Activated CD4-positive, alpha-beta T cell treated with anti-CD3 and anti-CD28 coated beads, Interleukin-2, amount 50 U/mL, for 16 hours (primary cell): Measurements from ENCODE around the gene ACOX3.
"Not testable (repeated sequence)": the region's sequence is repeated elsewhere in the genome, so short reads cannot be mapped to it uniquely, and the experiment has no call there.

Experiments
- DNase-seq: peaks from one replicate; pipeline ENCODE4 v3.0.0-alpha.2; 2020

The ACOX3 gene

DNA sequence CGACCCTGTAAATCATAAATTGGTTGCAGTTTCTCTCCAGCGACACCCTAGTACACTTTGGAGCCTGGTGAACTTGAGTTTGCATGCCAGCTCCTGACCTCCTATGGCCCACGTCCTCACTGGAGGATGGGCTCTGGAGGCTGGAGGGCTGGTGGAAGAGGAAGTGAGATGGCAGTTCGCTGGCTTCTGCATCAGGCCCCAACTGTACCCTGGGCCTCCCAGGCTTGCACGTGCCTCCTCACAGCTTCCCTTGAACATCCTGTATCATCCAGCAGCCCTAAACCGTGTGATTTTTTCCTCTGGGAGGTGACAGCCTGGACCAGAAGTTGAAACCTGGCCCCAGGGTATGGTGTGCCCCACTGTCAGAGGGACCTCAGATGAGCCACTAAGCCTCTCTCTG, 92.5 kb downstream of the ACOX3 start:
- DNase-seq, result no peak

DNA sequence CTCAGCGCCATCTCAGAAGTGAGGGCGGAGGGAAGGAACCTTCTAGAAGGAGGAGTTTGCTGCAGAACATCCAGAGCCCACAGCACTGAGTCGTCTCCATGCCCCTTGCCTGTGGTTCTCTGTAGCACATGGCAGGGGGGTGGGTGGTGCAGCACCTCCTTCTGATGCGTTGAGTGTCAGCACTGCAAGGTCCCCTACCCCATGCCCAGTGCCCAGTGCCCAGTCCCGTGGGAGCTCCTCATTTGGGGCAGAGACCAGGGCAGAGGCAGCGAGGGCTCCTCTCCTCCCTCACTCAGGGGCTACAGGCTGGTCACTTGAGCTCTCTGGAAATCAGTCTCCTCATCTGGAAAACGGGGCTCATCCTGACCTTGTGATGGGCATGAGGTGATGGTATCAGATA, 92.9 kb downstream of the ACOX3 start:
- no peak for DNase-seq

DNA sequence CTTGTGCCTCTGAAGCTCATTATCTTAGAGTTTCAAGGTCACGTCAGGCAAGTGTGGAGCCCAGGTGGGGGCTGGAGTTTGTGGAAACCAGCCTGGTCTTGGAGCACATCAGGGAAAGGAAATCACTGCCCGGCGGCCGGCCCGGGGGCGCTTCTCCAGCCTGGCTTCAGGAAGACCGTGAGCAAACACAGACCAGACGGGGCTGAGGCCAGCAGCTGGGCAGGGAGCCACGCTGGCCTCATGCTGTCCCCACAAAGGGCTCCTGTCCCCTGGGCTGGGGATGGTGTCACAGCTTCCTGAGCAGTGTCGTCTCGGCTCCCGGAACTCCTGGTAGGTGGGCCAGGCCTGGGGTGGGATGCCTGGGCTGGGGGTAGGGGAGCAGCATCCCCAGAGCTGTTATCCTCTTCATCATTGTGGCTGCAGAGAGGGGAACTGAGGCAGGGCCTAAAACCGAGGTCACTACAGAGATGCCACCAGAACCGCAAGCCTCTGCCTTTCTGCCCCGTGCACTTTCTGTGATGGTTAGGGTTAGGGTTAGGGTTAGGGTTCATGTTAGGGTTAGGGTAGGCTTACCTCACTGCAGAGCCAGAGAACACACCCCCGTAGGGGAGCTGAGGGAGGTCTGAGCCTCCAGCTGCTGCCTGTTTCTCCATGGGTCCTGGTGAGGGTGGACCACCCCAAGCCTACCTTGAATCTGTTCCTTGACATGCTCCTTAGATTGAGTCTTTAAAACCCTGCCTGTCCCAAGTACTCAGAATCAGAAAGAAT, 93.5 kb downstream of the ACOX3 start:
- DNase-seq, result no peak

DNA sequence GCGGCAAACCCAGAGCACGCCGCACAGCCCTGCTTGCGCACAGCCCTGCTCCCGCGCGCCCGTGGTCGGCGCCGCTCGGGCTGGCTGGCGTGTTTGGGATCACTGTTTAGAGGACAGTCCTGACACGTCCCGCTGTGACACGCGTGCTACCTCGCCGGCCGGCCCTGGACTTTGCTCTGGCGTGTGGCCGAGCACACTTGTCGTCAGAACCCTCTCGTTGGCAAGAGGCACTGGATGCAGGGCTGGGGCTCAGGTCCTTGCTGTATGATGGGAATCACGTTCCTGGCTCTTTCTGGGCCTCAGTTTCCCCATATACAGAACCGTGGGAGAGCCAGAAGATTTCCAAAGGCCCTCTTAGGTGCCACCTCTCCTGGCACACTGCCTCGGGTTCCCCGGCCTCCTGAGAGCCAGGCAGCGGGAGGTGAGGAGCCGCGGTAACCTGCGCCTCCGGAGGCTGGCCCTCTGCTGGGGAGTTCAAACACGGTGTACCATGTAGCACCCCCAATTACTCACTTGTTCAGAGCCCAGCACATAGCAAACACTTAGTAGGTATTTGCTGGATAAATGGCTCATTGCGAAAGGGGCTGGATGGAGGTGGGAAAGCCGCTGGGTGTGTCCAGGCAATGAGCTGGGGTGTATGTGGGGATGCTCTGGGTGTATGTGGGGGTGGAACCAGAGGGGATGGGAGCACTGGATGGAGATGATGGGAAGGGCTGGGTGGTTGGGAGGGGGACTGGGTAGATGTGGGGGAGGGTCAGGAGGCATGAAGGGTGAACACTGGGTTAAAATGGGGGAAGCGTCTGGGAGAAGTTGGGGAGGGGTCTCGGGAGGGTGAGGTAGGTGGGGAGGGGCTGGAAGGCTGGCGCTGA, 94.3 kb downstream of the ACOX3 start:
- no peak for DNase-seq

DNA sequence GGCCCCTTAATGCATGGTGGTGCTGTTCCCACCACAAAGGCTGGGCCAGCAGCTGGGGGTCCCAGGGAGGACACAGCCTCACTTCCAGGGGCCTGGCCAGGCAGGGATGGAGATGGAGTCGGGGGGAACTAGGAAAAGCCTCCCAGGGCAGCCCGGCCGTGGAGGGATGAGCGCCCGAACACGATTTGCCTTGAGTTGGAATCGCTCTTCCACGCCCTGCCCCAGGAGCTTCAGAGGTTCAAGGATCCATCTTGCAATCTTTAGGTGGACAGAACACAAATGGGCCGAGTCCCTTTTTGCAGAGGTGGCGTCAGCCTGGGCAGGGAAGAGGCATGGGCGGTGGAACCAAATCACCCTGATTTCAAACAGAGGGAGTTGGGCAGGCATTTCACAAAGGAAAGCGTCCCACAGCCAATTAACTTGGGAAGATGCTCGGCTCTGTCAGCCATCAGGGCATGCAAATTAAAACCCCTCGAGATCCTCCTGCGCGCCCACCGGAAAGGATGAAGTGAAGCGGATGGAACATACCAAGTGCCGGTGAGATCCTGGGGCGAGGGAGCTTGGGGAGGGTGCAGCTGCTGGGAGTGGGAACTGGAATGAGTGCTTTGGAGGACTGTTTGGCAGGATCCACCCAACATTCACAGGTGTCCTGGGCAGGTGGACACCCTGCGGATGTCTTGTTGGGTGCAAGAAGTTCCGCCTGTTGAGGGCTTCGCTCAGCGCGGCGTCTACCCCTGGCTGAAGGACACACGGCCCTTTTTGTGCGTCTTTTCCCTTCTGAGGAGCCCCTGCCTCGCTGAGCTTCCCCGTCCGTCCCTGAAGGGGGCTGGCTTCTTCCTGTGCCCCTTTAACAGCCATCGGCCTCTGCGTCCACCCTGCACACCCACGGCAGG, 95.2 kb downstream of the ACOX3 start:
- DNase-seq, result no peak

DNA sequence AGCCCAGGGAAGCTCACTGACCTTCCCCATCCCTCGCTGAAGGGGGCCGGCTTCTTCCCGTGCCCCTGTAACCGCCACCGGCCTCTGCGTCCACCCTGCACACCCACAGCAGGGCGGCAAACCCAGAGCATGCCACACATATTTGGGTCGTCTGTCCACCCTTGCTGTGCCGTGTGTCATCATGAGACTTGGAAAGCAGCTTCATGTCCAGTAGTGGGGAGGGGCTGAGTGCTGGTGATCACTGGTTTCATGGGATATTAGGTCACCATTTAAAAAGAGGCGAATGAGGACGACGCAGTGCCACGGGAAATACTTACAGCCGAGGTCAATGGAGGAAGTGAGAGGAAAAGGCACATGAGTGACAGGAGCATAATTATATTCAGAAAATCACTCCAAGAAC, 96.1 kb downstream of the ACOX3 start:
- no peak for DNase-seq

DNA sequence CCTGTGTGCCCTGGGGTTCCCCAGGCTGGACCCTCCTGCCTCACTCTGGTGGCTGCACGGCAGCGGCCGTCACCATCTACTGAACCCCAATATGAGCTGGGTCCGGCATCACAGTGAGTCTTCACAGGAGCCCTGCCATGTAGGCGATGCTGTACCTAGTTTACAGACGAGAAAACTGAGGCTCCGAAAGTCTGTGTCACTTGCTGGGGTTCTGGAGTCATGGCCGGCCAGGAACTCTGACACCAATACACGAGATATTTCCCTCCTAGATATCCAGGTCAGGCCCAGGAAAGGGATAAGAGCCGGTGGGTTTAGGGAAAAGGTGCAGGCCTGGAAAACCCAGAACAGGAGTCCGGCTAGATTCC, 96.6 kb downstream of the ACOX3 start:
- no peak for DNase-seq

DNA sequence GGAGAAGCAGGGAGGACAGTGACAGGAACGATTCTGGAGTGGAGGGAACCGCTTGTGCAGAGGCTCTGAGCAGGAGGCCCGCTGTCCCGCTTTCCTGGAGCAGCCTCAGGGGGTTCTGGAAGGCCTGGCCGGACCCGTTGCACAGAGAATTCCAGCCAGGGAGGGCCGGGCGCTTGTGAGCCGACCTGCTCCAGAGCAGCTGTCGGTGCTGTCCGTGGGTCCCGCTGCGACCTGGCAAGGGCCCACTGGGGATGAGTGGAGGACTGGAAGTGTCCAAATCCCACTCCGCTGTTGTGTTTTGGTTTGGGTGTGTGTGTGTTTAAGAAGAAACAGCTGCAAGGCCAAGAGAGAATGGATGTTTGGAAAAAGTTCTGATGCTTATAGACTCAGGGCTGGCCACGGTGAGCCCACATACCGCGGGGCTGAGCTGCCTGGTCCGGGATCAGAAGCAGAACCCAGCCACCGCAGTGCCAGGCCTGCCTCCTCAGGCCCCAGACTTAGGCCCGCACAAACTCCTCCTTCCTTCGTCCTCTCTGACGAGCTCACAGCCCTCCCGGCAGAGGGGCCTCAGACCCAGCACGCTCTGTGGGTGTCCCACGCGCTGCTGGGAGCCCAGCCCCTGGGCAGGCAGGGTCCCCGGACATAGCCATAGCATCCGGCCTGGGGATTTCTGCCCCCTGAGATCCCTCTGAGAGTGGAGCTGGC, 97.1 kb downstream of the ACOX3 start:
- DNase-seq, result no peak

DNA sequence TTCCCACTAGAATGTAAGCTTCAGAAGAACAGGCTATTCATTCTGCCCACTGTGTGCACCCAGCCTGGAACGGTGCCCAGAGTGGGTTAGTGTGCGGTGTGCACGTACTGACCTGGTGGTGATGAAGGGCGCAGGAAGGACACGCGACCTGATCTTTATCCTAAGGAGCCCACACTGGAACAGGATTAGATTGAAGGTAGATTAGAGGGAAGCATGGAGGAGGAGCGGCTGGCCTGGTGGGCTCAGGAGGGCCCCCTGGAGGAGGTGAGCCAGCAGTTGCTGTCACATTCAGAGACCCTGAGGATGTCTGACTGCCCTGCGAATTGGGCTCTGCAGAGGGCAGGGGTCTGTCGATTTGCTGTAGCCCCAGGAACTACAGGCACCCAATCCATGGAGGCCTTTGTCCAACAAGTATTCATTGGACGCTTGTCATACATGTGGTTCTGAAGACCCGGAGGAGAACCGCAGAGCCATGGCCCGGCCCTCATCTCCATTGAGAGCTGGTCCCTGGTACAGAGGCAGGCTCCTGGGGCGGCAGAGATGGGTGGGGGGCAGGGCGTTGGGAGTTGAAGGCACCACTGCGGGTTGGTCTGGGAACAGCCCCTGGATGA, 97.8 kb downstream of the ACOX3 start:
- no peak for DNase-seq

DNA sequence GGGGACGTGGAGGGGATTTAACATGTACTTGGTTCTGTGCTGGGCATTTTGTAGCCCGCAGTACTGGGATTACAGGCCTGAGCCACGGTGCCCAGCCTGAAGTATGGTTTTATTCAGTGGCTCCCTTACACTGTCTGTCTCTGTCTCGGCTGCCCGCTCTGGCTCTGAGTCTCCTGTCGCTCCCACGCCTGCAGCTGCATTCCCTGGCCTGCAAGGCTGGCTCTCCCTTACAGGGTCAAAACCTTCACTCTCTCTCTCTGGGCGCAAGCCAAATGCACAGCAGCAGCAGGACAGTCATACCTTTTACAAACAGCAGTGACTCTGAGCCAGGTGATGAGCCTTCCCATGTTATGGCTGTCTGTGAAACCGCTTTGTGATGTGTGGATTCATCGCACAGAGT, 98.8 kb downstream of the ACOX3 start:
- DNase-seq, result no peak

DNA sequence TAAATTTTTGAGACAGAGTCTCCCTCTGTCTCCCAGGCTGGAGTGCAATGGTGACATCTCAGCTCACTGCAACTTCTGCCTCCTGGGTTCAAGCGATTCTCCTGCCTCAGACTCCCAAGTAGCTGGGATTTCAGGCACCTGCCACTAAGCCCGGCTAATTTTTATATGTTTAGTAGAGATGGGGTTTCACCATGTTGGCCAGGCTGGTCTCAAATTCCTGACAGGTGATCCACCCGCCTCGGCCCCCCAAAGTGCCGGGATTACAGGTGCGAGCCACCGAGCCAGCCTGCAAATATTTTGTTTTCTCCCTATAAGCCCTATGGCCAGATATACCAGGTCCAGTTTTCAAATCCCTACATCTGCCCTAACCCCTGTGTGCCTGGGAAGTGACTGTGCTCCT, 99.2 kb downstream of the ACOX3 start:
- not testable (repeated sequence) for DNase-seq

DNA sequence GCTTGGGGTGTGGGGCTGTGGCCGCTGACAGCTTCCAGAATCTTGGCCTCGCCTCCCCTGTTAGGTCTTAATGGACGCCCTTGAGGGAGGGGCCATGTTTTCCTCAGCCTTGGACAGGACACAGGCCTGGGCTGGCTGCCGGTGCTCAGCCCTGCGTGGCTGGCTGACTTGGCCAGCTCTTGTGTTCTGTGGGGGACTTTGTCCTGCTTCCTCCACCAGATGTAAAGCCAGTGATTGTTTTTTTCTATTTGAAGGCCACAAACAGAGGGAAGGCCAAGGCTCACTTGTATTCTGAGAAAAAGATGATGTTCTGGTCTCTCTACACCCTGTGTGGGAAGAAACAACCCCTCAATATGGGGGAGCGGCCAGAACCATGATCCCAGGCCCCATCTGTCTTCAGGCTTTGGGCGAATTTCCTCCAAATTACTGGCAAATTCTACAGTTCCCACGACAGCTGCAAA, 99.7 kb downstream of the ACOX3 start:
- no peak for DNase-seq

DNA sequence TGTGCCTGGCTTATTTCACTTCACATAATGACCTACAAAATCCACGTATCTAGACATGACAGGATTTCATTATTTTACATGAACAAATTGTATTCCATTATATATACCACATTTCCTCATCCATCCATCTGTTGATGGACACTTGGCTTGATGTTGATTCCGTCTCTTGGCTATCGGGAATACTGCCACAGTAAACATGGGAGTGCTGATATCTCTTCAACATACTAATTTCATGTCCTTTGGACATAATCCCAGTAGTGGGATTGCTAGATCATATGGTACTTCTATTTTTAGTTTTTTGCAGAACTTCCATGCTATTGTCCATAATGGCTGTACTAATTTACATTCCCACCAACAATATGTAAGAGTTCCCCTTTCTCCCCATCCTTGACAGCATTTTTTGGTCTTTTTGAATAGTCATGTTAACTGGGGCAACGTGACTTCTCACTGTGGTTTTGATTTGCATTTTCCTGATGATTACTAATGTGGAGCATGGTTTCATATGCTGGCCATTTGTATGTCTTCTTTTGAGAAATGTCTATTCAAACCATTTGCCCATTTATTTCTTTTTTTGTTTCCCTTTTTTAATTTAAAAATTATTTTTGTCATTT, 102.1 kb downstream of the ACOX3 start:
- DNase-seq, result no peak

DNA sequence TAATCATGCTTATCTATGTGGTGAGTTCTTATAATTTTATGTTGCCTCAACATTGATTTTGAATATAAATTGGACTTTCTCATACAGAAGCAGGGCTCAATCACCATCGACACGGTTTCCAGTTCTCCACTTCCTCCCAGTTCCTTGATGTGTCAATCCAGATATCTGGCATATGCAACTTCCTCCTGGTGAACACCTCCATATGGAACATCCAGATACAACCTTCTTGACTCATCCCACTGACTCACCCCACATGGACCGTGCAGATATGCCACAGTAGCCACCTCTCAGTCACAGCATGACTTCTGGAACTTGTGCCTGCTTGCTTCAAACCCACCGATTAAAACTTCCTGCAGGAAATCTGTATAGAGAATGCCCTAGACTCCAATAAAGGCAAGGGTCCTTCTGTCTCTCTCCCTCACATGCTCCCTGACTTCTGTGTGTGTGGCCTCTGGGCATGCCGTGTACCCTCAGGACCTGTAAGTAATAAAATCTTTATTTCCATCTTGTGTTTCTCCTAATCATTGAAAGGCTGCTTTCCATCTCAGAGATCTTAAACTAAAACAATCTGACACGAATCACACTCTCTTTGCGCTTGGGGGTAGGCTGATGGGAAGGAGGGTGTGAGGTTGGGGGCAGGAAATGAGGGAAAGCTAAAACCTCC, 104.0 kb downstream of the ACOX3 start:
- no peak for DNase-seq

DNA sequence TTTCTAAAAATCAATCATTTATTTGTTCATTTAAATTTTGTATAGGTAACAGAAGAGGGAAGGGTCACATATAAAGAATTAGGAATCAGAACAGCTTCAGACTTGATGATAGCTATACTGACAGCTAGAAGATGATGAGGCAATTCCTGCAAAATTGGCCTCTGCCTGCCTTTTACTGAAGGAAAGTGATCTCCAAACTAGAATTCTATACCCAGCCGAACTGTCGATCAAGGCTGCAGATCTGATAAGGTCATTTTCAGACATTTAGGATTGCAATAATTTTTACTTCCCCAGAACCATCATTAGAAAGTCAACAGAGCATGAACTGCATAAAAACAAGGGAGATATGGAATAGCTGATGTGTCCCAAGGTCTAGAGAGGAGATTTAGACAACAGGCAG, 104.7 kb downstream of the ACOX3 start:
- no peak for DNase-seq

DNA sequence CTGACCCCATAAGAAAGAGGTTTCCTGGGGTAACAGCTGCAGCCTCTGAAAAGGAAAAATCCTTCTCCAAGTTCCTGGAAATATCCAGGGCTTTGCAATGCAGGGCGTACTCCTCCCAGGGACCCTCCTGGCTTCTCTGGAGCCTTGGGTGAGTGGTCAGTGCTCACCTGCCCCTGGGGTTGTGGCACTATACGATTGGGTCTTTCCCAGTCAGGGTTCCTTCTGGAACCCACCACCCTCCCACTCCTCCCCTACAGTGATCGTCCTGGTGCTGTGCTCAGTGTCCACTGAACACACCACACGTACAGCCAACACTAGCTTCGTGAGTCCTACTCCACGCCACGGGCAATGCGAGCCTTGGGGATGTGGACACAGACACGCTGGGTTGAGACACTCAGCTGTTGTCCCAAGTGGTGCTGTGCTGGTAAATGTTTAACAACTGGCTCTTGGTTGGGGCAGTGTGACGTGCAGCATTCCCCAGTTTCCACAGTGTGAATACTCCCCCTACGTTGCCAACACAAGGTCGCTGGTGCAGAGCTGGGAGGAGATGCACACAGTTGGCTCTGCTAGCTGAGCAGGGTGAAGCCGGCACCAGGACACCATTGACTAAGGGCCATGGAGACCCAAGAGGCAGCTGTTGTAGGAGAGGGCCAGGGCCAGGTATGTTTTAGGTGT, 105.6 kb downstream of the ACOX3 start:
- no peak for DNase-seq

DNA sequence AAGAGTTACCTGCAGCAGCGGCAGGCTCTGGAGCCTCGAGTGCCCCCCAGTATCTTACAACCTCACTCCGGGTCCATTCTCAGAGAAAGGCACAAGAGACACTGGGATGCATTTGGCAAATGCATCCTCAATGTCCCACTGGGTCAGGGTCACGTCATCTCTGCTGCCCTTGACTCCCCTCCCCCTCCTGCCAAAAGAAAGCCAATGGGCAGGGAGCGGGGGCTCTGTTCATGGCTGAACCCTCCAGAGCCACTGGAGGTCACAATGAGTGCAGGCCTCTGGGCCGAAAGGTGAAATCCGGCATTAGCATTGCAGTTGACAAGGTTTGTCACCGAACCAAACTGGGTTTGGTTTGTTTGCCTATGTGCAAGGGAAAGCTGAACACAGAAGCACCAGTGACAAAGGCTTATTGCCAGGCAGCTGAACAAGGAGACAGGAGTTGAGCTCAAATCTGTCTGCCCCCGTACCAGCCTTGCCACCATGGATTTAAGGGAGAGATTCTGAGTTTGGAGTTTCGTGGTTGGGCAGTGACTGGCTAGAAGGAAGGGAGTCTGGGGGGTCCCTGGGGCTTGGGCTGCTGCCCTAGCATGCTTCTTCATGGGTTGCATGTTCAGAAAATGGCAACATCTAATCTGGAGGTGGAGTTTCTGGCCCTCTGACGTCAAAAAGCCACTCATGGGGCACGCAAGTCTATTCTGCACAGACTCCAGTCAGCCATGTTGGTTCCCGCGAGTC, 106.6 kb downstream of the ACOX3 start:
- DNase-seq, result no peak

DNA sequence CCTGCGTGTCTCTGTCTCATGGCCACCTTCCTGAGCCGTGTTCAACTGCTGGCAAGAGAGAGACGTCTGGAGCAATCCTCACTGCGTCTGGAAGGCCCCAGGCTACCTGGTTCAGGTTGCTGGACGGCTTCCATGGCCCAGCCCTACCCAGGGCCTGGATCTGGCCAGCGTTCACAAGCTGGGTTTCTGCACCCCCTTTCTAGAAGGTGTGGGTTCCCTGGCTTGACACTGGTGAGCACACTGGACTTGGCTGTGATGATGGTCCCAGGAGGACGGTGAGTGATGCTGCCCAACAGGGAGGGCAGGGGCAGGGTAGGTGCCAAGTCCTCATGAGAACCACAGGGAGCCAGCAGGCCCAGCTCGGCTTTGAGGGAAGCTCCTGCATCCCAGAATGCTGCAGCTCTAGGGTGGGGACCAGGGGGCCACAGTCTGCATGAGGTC, 107.6 kb downstream of the ACOX3 start:
- no peak for DNase-seq

DNA sequence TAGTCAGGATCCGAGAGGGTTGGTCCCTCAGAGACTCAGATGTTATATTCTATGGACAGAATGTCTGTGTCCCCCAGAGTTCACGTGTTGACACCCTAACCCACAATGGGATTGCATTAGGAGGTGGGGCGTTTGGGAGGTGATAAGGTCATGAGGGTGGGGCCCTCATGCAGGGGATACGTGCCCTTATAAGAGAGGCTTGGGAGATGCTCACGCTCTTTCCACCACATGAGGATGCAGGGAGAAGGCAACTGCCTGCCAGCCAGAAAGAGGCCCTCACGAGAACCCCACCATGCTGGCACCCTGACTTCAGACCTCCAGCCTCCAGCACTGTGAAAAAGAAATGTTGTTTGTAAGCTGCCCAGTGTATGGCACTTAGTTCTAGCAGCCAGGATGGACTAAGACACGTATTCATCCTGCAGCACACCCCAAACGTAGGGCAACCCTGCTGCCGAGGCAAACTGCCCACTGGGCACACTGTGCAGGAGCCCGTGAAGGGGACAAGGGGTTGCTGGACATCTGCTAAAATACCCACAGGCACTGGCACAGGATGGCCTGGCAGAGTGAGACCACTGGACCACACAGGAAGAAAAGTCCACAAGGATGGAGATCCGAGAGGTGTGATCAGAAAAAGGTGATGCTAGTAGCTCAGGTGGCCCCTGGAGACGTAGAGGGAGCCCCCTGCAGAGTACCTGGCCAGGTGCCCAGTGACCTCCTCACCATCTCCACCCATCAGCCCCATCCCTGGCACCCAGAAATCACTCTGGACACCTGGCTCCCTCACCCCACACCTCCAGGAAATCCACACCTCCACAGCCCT, 108.3 kb downstream of the ACOX3 start:
- DNase-seq, result no peak
